ENCODE data around the gene MNAT1. TPM values are rescaled to one million over a fixed set of nuclear protein-coding genes. Genes with fewer than 3 reads are reported as not detected.

MNAT1 gene
- total RNA-seq (2022; extraction: Qiagen RNA extraction; ENCODE audit: low read depth), result 35.3 to 50.1 TPM (median 43.5 TPM) in 5 replicates

GRCh38 chr14:60734465-60735242 lies at the start of gene MNAT1:
MNAT1 (plus strand) TSS chr14:60734761; CDS start chr14:60734863, 102 bp downstream.

GRCh38 chr14:60723907-60724618 lies 10.5 kb upstream of the MNAT1 start, which contains the start of gene SIX4:
SIX4 (minus strand) TSS chr14:60724351; CDS start chr14:60724074, 277 bp downstream.

GRCh38 chr14:60980811-60981632 lies 246.5 kb downstream of the MNAT1 start, which contains the start of the genes SLC38A6 and TRMT5:
SLC38A6 (plus strand) TSS chr14:60981245; CDS start chr14:60981278, 33 bp downstream.
TRMT5 (minus strand) TSS chr14:60981079; CDS start chr14:60980973, 106 bp downstream.

Other genes starting within 250 kb of the MNAT1 start
- 0.29 TPM in 1 of 5 replicates, not detected in the others for gene C14orf39, start 248.7 kb upstream of the MNAT1 start, total RNA-seq (2022; extraction: Qiagen RNA extraction; ENCODE audit: low read depth)
- gene SIX6, start 225.6 kb upstream of the MNAT1 start, total RNA-seq (2022; extraction: Qiagen RNA extraction; ENCODE audit: low read depth), result not detected in 5 replicates
- 6.2 to 8.7 TPM (median 8.0 TPM) in 5 replicates for gene SIX1, start 85.3 kb upstream of the MNAT1 start, total RNA-seq (2022; extraction: Qiagen RNA extraction; ENCODE audit: low read depth)
- gene SIX4, start 10.4 kb upstream of the MNAT1 start, total RNA-seq (2022; extraction: Qiagen RNA extraction; ENCODE audit: low read depth), result 1.3 to 3.6 TPM (median 2.9 TPM) in 5 replicates
- 14.7 to 16.3 TPM (median 15.3 TPM) in 5 replicates for gene TRMT5, start 246.3 kb downstream of the MNAT1 start, total RNA-seq (2022; extraction: Qiagen RNA extraction; ENCODE audit: low read depth)
- 15.4 to 21.4 TPM (median 20.2 TPM) in 5 replicates for gene SLC38A6, start 246.5 kb downstream of the MNAT1 start, total RNA-seq (2022; extraction: Qiagen RNA extraction; ENCODE audit: low read depth)

Measured in A549 treated with GW870086 at 1 μM for 4 hours (cell line).